Measurements from ENCODE around the gene CHRNA4.

- TF ChIP-seq CTCF (IDR thresholded peaks at IDR 0.05 in 2 of 3, conservative IDR thresholded peaks at IDR 0.05 in 1 of 3; ENCODE audit: control insufficient read depth in 2 of 3, extremely low read depth in 1 of 3, insufficient read depth in 1 of 3, low read depth in 3 of 3, low read length in 3 of 3) (no peak), ZBTB4 (CRISPR knock-in tag; IDR thresholded peaks at IDR 0.05) (no peak), MXI1 (IDR thresholded peaks at IDR 0.05; ENCODE audit: low read depth, low read length) (no peak)
Observed at GRCh38 chr20:63366390-63367365, 5.5 kb upstream of the CHRNA4 start.
